Lung (tissue), 12 donors: ENCODE results near the gene RELT. TPM values are rescaled to one million over a fixed set of nuclear protein-coding genes. Genes with fewer than 3 reads are reported as not detected.

Source experiments
- ATAC-seq: fragments of 200-7000 bp; cut with Tn5 transposase; one replicate; pipeline ENCODE4 v1.9.1; 2020; ENCODE audit warnings: moderate number of reproducible peaks; ENCODE audit not compliant: insufficient read depth, low FRiP score
- DNase-seq, 3 donors: peaks; one replicate each; pipeline ENCODE4 v3.0.0-alpha.2; 2013 to 2017
- H3K27ac ChIP-seq, 2 donors: one replicate each; pipeline ENCODE4 v1.5.1; 2013; ENCODE audit warnings: mild to moderate bottlenecking in 2 of 2, moderate library complexity in 2 of 2, control low read depth in 1 of 2, inconsistent platforms in 1 of 2, low read depth in 1 of 2, low read length in 1 of 2
- H3K27me3 ChIP-seq, 3 donors: one replicate each; pipeline ENCODE4 v1.5.1; 2013; ENCODE audit warnings: low read length in 2 of 3; ENCODE audit not compliant: control insufficient read depth in 3 of 3, insufficient read depth in 3 of 3
- H3K36me3 ChIP-seq, 4 donors: one replicate each; pipeline ENCODE4 v1.5.1; 2013; ENCODE audit warnings: low read length in 4 of 4, mild to moderate bottlenecking in 1 of 4, moderate library complexity in 1 of 4; ENCODE audit not compliant: control insufficient read depth in 4 of 4, insufficient read depth in 4 of 4
- H3K4me1 ChIP-seq, 5 donors: one replicate each; pipeline ENCODE4 v1.5.1; 2013; ENCODE audit warnings: low read length in 5 of 5, mild to moderate bottlenecking in 2 of 5, moderate library complexity in 1 of 5; ENCODE audit not compliant: control insufficient read depth in 5 of 5, insufficient read depth in 5 of 5
- H3K4me3 ChIP-seq: one replicate; pipeline ENCODE4 v1.5.1; 2013; ENCODE audit warnings: mild to moderate bottlenecking, control low read depth, moderate library complexity
- H3K9ac ChIP-seq, 2 donors: one replicate each; pipeline ENCODE4 v1.5.1; 2013; ENCODE audit warnings: low read length in 2 of 2, control low read depth in 1 of 2; ENCODE audit not compliant: insufficient read depth in 1 of 2
- H3K9me3 ChIP-seq, 4 donors: one replicate each; pipeline ENCODE4 v1.5.1; 2013; ENCODE audit warnings: low read length in 3 of 4, mild to moderate bottlenecking in 1 of 4, moderate library complexity in 1 of 4; ENCODE audit not compliant: control insufficient read depth in 4 of 4, insufficient read depth in 3 of 4
- WGBS, 2 donors: extraction: QIAGEN DNeasy Blood & Tissue Kit; methylation state at CpG; one replicate each; pipeline ENCODE4 v1.1.7; 2013; 5-methylcytosine and 5-hydroxymethylcytosine counted together
- polyA plus RNA-seq, 2 donors: library from polyadenylated mRNA; stranded (reverse); fragments of 200-250 nt; gene quantifications; one replicate each; pipeline ENCODE4 v1.2.1, GENCODE V29; 2013
- total RNA-seq, 2 donors: library from RNA; depleted of rRNA in 1 of 2; stranded (reverse); fragments of >200 nt in 1 of 2; gene quantifications; one replicate each; pipeline ENCODE4 v1.2.1, GENCODE V29; 2014 to 2021
- TF ChIP-seq, protein P1 (sequence below): IDR thresholded peaks from 2 replicates; pipeline ENCODE4 v1.5.1; 2012; ENCODE audit warnings: mild to moderate bottlenecking; ENCODE audit errors: control extremely low read depth, extremely low read depth
- donor health status: control.
- donor health status: control.
- donor health status: Bipolar disorder and iron deficiency.
- donor health status: healthy.
- donor health status: DM: yes; HTN: yes; CAD: no.

Gene RELT
- total and polyA plus RNA-seq, 4 donors = 6.0 to 25.4 (median 16.1) TPM

- no peak for DNase-seq
- H3K27me3 ChIP-seq = no peaks in the 10 kb centered on the region
- no peaks in the 10 kb centered on the region for H3K9me3 ChIP-seq
- H3K4me3 ChIP-seq = no peak overlapping the region
- no peak overlapping the region for H3K27ac ChIP-seq
- H3K36me3 ChIP-seq = peaks cover 0 to 4% (median 0%) of the 10 kb centered on the region in 4 donors
- WGBS, 2 donors = 90% methylated on average over 4 of the region's 4 CpGs
- ATAC-seq = no peak
- TF ChIP-seq, protein P1, sequence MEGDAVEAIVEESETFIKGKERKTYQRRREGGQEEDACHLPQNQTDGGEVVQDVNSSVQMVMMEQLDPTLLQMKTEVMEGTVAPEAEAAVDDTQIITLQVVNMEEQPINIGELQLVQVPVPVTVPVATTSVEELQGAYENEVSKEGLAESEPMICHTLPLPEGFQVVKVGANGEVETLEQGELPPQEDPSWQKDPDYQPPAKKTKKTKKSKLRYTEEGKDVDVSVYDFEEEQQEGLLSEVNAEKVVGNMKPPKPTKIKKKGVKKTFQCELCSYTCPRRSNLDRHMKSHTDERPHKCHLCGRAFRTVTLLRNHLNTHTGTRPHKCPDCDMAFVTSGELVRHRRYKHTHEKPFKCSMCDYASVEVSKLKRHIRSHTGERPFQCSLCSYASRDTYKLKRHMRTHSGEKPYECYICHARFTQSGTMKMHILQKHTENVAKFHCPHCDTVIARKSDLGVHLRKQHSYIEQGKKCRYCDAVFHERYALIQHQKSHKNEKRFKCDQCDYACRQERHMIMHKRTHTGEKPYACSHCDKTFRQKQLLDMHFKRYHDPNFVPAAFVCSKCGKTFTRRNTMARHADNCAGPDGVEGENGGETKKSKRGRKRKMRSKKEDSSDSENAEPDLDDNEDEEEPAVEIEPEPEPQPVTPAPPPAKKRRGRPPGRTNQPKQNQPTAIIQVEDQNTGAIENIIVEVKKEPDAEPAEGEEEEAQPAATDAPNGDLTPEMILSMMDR = no peak
- no peak overlapping the region for H3K9ac ChIP-seq
- H3K4me1 ChIP-seq = peaks cover 0 to 9% (median 0%) of the 10 kb centered on the region in 5 donors
Observed at GRCh38 chr11:73422886-73423285, 46.7 kb downstream of the RELT start.

GRCh38 chr11:73423506-73423905, 47.3 kb downstream of the RELT start:
- 93 to 96% methylated on average over 3 of the region's 3 CpGs for WGBS, 2 donors
- DNase-seq (no peak), ATAC-seq (no peak)
- no peak overlapping the region for H3K4me3 ChIP-seq
- no peaks in the 10 kb centered on the region for H3K9me3 ChIP-seq
- peaks cover 0 to 9% (median 0%) of the 10 kb centered on the region in 5 donors for H3K4me1 ChIP-seq
- H3K36me3 ChIP-seq = no peaks in the 10 kb centered on the region
- no peak overlapping the region for H3K9ac ChIP-seq
- no peak overlapping the region for H3K27ac ChIP-seq
- TF ChIP-seq, protein P1 = no peak
- no peaks in the 10 kb centered on the region for H3K27me3 ChIP-seq

- no peaks in the 10 kb centered on the region for H3K9me3 ChIP-seq
- no peak overlapping the region for H3K4me3 ChIP-seq
- ATAC-seq (peak; percentile 46), DNase-seq (peak in 1 of 3 donors; percentile 16)
- TF ChIP-seq, protein P1 = no peak
- peaks cover 0 to 9% (median 0%) of the 10 kb centered on the region in 5 donors for H3K4me1 ChIP-seq
- no peaks in the 10 kb centered on the region for H3K27me3 ChIP-seq
- H3K36me3 ChIP-seq = peaks cover 0 to under 1% (median 0%) of the 10 kb centered on the region in 4 donors
- no peak overlapping the region for H3K9ac ChIP-seq
- H3K27ac ChIP-seq = no peak overlapping the region
- WGBS, 2 donors = 18 to 32% methylated on average over 1 of the region's 1 CpG
Observed at GRCh38 chr11:73425108-73425507, 48.9 kb downstream of the RELT start.
